Uterus (tissue), 4 donors: ENCODE data around the gene KCNK6. TPM values are rescaled to one million over a fixed set of nuclear protein-coding genes. Genes with fewer than 3 reads are reported as not detected.

Source experiments
- DNase-seq, 2 donors: peaks; one replicate each; pipeline ENCODE4 v3.0.0-alpha.2; 2019 to 2020
- H3K27ac ChIP-seq, 2 donors: fragments of 200-600 bp; sonication (generic); 1 replicate in 1 of 2; 2 replicates in 1 of 2; pipeline ENCODE4 v1.5.1; 2016 to 2018
- H3K27me3 ChIP-seq, 2 donors: fragments of 200-600 bp; sonication (generic); one replicate each; pipeline ENCODE4 v1.5.1; 2018 to 2019; ENCODE audit warnings: control low read depth in 1 of 2
- H3K36me3 ChIP-seq, 2 donors: fragments of 200-600 bp; sonication (generic); one replicate each; pipeline ENCODE4 v1.5.1; 2019; ENCODE audit warnings: control low read depth in 1 of 2
- H3K4me1 ChIP-seq, 2 donors: fragments of 200-600 bp; sonication (generic); one replicate each; pipeline ENCODE4 v1.5.1; 2018 to 2019; ENCODE audit warnings: control low read depth in 1 of 2
- H3K4me3 ChIP-seq, 2 donors: fragments of 200-600 bp; sonication (generic); 1 replicate in 1 of 2; 2 replicates in 1 of 2; pipeline ENCODE4 v1.5.1; 2018 to 2019; ENCODE audit warnings: mild to moderate bottlenecking in 1 of 2
- H3K9me3 ChIP-seq, 2 donors: fragments of 200-600 bp; sonication (generic); one replicate each; pipeline ENCODE4 v1.5.1; 2019; ENCODE audit warnings: control low read depth in 1 of 2
- POLR2A ChIP-seq, 2 donors: fragments of 450-650 bp; IDR thresholded peaks; one replicate each; pipeline ENCODE4 v1.6.1; 2016; ENCODE audit warnings: antibody characterized with exemption in 2 of 2, mild to moderate bottlenecking in 1 of 2, moderate library complexity in 1 of 2
- intact Hi-C: fragments of 100-400 bp; cut with DNase I; formaldehyde crosslinking; loops from one replicate; pipeline ENCODE4 v1.15.1; 2023; ENCODE audit warnings: low total_unique reads
- total RNA-seq, 4 donors: library from RNA; depleted of rRNA in 3 of 4; stranded (reverse); fragments of >200 nt in 3 of 4; gene quantifications; one replicate each; pipeline versions ENCODE4 v1.1.0 to v1.2.4, GENCODE V29; 2014 to 2023
- TF ChIP-seq, protein P1 (sequence below), 4 experiments: fragments of 200-600 bp in 2 of 4; fragments of 450-650 bp in 2 of 4; sonication (generic) in 2 of 4; IDR thresholded peaks; one replicate each; pipeline ENCODE4 v1.5.1; 2016 to 2019; ENCODE audit warnings: antibody characterized with exemption in 4 of 4, mild to moderate bottlenecking in 2 of 4, moderate library complexity in 1 of 4
- donor health status: DM: yes; HTN: yes; CAD: no.

The KCNK6 gene
- total RNA-seq, 4 donors from 2014 or later: 0.59 to 60.6 (median 4.3) TPM

- TF ChIP-seq POLR2A (IDR thresholded peaks at IDR 0.05): no peak
- TF ChIP-seq, protein P1, sequence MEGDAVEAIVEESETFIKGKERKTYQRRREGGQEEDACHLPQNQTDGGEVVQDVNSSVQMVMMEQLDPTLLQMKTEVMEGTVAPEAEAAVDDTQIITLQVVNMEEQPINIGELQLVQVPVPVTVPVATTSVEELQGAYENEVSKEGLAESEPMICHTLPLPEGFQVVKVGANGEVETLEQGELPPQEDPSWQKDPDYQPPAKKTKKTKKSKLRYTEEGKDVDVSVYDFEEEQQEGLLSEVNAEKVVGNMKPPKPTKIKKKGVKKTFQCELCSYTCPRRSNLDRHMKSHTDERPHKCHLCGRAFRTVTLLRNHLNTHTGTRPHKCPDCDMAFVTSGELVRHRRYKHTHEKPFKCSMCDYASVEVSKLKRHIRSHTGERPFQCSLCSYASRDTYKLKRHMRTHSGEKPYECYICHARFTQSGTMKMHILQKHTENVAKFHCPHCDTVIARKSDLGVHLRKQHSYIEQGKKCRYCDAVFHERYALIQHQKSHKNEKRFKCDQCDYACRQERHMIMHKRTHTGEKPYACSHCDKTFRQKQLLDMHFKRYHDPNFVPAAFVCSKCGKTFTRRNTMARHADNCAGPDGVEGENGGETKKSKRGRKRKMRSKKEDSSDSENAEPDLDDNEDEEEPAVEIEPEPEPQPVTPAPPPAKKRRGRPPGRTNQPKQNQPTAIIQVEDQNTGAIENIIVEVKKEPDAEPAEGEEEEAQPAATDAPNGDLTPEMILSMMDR (IDR thresholded peaks at IDR 0.05): no peak
- Histone ChIP-seq H3K9me3 (no peaks in the 10 kb centered on the region), H3K36me3 (no peaks in the 10 kb centered on the region), H3K27me3 (no peaks in the 10 kb centered on the region), H3K4me1 (no peaks in the 10 kb centered on the region), H3K4me3 (no peak overlapping the region), H3K27ac (no peak overlapping the region)
- no peak for DNase-seq
- intact Hi-C loops: no loop called here
Measured at GRCh38 chr19:38369584-38369983, 49.9 kb downstream of the KCNK6 start.

- Histone ChIP-seq H3K36me3 (no peaks in the 10 kb centered on the region), H3K27me3 (no peaks in the 10 kb centered on the region), H3K27ac (no peak overlapping the region), H3K4me3 (no peak overlapping the region), H3K4me1 (peaks cover 0 to 2% of the 10 kb centered on the region in 2 donors), H3K9me3 (no peaks in the 10 kb centered on the region)
- intact Hi-C loops: loop anchor here (5.0 kb wide), 1 partner anchor 33 kb away; the partner anchor contains the start of gene CATSPERG
- DNase-seq: no peak
- TF ChIP-seq, protein P1 (IDR thresholded peaks at IDR 0.05): no peak
- no peak for TF ChIP-seq POLR2A (IDR thresholded peaks at IDR 0.05)
Measured at GRCh38 chr19:38370299-38370698, 50.7 kb downstream of the KCNK6 start.

DNA sequence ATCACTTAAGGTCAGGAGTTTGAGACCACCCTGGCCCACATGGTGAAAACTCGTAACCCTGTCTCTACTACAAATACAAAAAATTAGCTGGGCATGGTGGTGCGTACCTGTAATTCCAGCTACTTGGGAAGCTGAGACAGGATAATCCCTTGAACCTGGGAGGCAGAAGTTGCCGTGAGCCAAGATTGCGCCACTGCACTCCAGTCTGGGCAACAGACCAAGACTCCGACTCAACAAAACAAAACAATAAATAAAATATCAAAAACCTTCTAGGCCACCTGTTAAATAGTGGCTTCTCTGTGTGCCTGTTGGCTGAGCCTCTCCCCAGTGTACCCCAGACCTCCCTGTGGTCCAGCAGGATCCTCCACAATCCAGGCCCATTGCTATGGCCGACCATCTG, 51.4 kb downstream of the KCNK6 start:
- intact Hi-C loops: loop anchor here (5.0 kb wide), 1 partner anchor 34 kb away; the partner anchor contains the start of gene CATSPERG
- no peaks in the 10 kb centered on the region for H3K27me3 ChIP-seq
- DNase-seq: no peak
- H3K9me3 ChIP-seq: no peaks in the 10 kb centered on the region
- TF ChIP-seq POLR2A (IDR thresholded peaks at IDR 0.05): no peak
- TF ChIP-seq, protein P1 (IDR thresholded peaks at IDR 0.05): no peak
- H3K36me3 ChIP-seq: no peaks in the 10 kb centered on the region
- H3K27ac ChIP-seq: no peak overlapping the region
- H3K4me1 ChIP-seq: peaks cover 3 to 10% of the 10 kb centered on the region in 2 donors
- no peak overlapping the region for H3K4me3 ChIP-seq

- Histone ChIP-seq H3K27me3 (no peaks in the 10 kb centered on the region), H3K36me3 (no peaks in the 10 kb centered on the region), H3K9me3 (no peaks in the 10 kb centered on the region), H3K27ac (peak overlapping the region; percentile 90), H3K4me3 (peak overlapping the region; percentile 85 to 93), H3K4me1 (peaks cover 3 to 15% of the 10 kb centered on the region in 2 donors)
- intact Hi-C loops: loop anchor here (5.0 kb wide), 1 partner anchor 37 kb away; the partner anchor contains the start of gene CATSPERG
- DNase-seq: no peak
- TF ChIP-seq, protein P1 (IDR thresholded peaks at IDR 0.05): no peak
- no peak for TF ChIP-seq POLR2A (IDR thresholded peaks at IDR 0.05)
Measured at GRCh38 chr19:38373907-38374331, 54.3 kb downstream of the KCNK6 start.

DNA sequence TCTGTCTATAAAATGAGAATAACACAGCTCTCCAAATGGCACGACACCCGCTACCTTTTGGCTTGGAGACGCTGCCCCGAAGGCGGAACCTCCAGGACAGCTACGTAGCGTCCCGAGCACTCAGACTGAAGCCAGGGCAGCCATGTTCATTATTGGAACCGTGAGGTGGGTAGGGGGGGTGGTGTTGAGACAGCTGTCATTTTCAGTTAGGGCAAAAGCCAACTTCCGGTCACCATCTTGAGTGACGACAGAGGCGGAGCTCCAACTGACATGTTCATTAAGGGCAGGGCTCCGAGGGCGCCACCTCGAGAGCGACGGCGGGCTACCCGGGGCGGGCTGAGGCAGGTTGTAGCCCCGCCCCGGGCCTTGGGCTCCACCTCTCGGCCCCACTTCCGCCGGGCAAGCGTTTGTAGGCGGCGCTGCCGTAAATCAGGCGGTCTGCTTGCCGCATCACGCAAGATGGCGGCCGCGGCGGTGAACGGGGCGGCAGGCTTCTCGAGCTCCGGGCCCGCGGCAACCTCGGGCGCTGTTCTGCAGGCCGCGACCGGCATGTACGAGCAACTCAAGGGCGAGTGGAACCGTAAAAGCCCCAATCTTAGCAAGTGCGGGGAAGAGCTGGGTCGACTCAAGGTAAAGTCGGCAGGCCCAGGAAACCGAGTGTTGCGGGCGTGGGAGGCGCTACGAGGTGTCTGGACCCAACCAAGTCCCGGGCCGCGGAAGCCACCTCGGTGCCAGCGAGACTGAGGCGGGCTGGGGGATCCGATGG, 54.9 kb downstream of the KCNK6 start, which contains the start of gene PSMD8:
PSMD8 (plus strand) TSS at position 240 of the 766 bp plus-strand sequence; CDS start at position 271, 31 bp downstream.
- TF ChIP-seq, protein P1 (IDR thresholded peaks at IDR 0.05): peak in 1 of 4 experiments; percentile 18
- TF ChIP-seq POLR2A (IDR thresholded peaks at IDR 0.05): peak; percentile 90 to 91
- Histone ChIP-seq H3K9me3 (no peaks in the 10 kb centered on the region), H3K27me3 (no peaks in the 10 kb centered on the region), H3K36me3 (no peaks in the 10 kb centered on the region), H3K4me3 (peak within 1 kb of the TSS; percentile 85 to 93), H3K27ac (peak within 1 kb of the TSS; percentile 90), H3K4me1 (peaks cover 3 to 15% of the 10 kb centered on the region in 2 donors)
- peak; percentile 98 to 99 for DNase-seq
- intact Hi-C loops: loop anchor here (5.0 kb wide), 1 partner anchor 37 kb away; the partner anchor contains the start of gene CATSPERG
